NCI-H748 (cell line): ENCODE data around the gene OBP2B.
"Not testable (repeated sequence)": the region's sequence is repeated elsewhere in the genome, so short reads cannot be mapped to it uniquely, and the experiment has no call there.

Experiments used
- DNase-seq: peaks from one replicate; lab custom pipeline; 2025; ENCODE audit not compliant: unreplicated experiment; lab: John Stamatoyannopoulos, UW

OBP2B gene, protein sequence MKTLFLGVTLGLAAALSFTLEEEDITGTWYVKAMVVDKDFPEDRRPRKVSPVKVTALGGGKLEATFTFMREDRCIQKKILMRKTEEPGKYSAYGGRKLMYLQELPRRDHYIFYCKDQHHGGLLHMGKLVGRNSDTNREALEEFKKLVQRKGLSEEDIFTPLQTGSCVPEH

DNA sequence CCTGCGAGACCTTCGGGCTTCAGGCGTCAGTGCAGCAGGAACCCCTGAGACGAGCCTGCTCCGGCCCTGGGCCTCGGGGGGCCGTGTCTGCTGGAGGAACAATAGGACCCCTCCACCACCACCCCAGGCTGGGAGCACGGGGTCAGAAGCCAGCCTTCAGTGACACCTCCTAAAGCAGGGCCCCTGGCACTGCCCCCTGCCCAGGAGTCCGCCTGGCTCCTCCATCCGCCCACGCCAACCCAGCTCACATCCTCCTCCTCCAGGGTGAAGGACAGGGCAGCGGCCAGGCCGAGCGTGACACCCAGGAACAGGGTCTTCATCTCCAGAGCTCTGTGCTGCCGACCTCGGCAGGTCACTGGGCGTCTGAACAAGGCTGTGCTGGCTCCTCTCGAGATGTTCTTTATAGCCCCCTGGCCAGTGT, at the start of gene OBP2B:
OBP2B (minus strand) TSS at position 371 of the 421 bp plus-strand sequence; CDS start at position 320, 51 bp downstream.
- DNase-seq, result not testable (repeated sequence)

DNA sequence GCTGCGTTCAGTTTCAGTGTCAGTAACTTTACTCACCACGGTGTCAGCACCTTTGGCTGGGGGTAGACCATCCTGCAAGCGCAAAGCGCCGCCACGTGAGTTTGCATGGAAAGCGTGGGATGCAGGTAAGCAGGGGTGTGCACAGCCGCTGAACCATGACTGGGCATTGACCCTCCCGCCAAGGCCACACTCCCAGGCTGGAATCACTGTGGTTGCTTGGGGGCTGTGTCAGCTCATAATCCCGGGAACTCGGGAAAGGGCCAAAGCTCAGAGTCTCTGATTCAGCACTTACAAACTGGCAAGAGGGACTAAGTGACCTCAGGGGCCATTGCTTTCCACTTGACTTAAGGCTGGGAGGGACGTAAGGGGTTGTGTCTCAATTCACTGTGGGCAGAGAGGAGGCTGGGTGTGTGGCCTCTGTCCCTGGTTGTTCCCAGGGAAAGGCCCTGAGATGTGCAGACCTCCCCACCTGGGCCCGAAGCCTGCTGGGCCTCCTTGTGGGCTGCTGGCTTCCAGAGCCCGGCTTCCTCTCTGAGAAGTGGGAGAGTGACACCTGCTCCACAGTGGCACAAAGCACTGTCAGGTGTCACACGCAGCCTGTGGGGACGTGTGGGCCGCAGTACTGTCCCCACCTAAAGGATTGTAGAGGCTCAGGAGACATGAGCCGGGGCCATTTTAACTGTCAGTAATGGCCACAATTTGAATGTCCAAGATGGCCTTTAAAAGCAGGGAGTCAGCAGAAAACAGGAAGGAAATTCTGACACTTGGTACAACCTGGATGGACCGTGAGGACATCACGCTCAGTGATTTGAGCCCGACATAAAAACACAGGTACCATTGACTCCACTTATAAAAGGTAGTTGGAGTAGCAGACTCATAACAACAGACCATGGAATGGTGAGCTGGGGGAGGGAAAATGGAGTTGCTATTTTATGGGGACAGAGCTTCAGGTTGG, 49.3 kb upstream of the OBP2B start:
- no peak for DNase-seq

DNA sequence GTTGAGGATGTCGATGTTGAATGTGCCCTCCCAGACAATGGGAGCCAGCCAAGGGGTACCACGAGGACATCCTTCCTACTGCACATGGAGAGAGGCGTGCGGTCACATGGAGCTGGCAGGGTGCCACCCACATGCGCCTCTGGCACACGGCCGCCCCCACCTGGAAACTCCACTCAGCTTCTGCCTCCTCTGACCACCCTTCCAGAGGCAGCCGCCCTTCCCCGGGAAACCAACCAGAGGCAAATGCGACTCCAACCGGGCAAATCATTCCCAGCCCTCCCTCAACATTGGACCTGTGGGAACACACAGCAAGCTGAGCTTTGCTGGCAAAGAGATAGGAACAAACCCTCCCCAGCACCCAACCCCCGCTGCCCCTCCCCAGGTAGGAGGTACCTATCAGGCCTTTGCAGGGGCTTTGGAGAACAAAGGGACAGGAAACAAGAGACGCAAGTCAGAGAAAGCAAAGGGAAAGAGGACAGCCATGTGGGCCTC, 48.5 kb upstream of the OBP2B start:
- DNase-seq, result no peak

DNA sequence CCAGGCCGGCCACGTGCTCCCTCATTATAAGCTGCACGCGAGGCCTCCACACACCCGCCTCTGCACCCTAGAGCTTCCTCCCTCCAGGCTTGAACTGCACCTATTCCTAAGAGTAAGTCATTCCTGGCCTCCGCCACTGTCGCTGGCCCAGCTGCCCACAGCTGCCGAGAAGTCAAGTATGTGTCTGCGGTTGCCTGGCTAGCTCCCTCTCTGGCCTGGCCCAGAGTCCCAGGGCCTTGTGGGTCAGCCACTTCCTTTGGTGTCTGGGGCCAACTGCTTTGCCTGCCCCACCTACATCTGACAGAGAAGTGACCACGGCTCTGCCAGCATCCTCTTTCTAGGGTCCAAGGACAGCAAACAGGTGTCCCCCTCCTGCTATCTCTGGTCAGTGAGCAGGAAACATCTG, 47.6 kb upstream of the OBP2B start:
- DNase-seq, result no peak

DNA sequence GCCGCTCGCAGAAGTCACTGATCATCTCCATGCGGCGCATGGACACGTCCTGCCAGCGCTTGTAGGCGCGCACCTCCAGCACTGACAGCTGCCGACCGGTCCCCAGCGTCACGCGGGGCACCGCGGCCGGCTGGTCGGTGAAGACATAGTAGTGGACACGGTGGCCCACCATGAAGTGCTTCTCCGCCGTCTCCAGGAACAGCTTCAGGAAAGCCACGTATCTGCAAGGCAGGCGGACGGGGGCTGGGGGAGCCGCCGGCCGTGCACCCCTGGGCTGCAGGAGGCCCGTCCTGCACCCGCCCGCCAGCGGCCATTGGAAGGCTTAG, 47.0 kb upstream of the OBP2B start:
- DNase-seq, result no peak

DNA sequence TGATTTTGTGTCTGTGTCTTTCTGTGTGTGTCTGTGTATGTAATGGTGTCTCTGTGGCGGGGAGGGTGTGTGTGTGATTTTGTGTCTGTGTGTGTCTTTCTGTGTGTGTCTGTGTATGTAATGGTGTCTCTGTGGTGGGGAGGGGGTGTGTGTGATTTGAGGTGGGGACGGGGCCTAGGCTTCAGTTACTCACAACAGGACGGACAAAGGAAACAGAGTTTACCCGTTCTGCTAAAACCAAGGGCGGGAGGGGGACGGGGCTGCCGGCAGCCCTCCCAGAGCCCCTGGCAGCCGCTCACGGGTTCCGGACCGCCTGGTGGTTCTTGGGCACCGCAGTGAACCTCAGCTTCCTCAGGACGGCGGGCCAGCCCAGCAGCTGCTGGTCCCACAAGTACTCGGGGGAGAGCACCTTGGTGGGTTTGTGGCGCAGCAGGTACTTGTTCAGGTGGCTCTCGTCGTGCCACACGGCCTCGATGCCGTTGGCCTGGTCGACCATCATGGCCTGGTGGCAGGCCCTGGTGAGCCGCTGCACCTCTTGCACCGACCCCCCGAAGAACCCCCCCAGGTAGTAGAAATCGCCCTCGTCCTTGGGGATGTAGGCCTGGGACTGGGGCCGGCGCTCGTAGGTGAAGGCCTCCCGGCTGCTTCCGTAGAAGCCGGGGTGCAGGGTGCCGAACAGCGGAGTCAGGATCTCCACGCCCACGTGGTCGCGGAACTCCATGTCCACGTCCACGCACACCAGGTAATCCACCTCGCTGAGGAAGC, 46.5 kb upstream of the OBP2B start:
- no peak for DNase-seq

DNA sequence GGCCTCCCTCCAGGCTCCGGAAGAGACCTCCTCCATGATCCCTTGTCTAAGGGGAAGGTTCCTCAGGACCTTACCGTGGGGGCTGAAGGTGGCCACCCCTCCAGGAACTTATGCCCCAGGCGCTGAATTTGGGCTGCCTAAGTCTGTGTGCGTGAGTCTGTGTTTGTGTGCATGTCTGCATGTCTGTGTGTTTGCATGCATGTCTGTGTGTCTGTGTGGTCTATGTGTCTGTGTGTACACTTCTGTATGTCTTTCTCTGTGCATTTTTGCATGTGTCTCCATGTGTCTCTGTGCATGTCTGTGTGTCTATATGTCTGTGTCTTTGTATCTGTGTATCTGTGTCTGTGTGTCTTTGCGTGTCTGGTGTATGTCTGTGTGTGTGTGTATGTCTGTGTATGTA, 45.4 kb upstream of the OBP2B start:
- no peak for DNase-seq

DNA sequence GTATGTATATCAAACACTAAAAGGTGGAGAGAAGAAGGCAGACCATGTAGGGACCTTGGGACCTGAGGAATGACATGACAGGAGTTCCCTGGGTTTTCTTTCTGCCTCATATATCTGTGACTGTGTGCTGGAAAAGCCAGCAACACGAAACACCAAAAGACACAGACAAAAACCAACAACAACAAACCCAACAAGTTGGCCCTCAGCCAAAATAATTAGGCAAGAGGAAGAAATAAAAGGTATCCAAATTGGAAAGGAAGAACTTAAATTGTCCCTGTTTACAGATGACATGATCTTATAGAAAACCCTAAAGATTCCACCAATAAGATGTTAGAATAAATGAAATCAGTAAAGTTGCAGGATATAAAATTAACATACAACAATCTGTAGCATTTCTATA, 44.2 kb upstream of the OBP2B start:
- DNase-seq, result peak; percentile 14

DNA sequence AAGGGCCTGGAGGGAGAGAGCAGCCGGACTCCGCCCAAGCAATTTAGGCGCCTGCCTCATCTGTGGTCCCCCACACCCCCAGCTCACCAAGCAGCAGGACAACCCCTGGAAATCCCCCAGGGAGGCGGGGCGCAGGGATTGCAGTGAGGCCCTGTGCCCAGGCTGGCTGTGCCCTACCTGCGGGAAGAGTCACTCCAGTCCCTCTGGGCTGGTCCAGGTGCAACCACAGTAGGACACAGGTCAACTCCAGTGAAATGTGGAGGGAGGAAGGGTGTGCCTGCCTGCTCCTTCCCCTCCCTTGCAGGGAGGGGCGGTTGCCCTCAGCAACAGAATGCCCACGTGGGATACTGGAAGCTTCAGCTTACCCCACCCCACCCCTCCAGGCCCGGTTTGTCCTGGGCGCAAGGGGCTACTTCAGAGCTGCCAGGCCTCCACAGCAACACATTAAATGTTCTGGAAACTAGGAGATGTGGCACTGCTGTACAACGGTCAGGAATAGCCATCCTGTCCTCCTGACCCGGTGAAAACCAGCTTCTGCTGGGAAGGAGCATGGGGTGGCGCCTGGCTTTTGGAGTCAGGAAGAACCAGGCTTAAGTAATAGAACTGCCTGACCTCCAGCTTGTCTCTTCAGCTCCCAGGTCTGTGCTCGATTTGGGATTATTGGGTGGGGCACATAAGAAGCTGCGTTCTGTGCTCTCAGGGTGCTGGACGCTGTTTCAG, 43.4 kb upstream of the OBP2B start:
- DNase-seq, result peak; percentile 51

DNA sequence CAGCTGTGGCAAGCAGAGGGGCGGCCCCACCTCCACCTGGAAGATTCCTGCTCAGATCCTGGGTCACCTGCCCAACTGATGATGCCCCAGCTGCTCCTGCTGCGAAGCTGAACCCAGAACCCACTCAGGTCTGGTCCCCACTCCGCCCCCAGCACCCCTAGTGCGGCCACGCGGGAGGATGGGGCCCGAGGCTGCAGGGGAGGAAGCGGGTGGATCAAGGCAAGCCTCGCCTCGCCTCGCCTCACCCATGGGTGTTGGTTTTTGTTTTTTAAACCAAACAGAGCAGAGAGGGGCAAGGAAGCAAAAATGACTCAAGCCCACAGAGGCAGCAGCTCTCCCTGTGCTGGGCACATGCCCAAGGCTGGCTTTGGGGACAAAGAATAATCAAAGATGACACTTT, 42.7 kb upstream of the OBP2B start:
- DNase-seq, result no peak

DNA sequence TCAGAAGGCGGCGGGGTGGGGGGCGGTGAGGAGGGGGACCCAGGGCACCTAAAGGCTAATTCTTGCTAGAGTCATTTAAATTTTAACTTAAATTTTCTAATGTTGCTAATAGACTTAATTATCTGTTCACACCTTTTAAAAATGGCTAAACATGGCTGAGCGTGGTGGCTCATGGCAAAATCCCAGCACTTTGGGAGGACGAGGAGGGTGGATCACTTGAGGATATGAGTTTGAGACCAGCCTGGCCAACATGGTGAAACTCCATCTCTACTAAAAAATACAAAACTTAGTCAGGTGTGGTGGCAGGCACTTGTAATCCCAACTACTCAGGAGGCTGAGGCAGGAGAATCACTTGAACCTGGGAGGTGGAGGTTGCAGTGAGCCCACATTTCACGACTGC, 42.2 kb upstream of the OBP2B start:
- DNase-seq, result not testable (repeated sequence)

DNA sequence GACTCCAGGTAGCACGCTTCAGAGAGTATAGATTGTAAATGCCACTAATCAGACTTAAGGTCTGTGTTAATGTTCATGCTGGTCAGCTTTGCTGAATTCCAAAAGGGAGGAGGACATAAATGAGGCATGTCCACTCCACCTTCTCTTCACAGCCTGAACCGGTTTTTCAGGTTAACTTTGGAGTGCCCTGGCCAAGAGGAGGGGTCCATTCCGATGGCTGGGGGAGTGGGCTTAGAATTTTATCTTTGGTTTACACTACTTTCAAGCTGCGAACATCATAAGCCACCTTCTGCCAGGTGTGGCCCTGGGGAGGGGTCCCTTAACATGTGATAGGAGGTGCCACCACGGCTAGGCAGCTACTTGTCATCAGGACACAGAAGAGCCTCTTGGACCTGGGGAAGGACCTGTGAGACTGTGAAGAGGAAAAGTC, 41.7 kb upstream of the OBP2B start:
- peak; percentile 66 for DNase-seq

DNA sequence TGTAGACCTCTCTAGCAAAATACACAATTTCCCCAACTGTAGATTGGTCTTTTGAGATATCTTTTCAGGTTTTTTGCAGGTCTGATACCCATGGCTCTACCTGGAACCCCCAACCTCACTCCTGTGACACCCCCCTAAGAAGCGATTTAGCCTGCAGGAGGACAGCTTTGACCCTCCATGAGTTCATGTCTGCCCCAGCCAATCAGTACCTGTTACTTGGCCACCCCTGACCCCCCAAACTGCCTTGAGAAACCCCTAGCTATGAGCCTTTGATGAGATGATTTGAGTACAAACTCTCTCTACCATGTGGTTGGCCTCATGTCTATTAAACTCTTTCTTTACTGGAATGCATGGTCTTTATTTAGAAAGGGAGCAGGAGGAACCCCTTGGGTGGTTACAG, 40.3 kb upstream of the OBP2B start:
- no peak for DNase-seq

DNA sequence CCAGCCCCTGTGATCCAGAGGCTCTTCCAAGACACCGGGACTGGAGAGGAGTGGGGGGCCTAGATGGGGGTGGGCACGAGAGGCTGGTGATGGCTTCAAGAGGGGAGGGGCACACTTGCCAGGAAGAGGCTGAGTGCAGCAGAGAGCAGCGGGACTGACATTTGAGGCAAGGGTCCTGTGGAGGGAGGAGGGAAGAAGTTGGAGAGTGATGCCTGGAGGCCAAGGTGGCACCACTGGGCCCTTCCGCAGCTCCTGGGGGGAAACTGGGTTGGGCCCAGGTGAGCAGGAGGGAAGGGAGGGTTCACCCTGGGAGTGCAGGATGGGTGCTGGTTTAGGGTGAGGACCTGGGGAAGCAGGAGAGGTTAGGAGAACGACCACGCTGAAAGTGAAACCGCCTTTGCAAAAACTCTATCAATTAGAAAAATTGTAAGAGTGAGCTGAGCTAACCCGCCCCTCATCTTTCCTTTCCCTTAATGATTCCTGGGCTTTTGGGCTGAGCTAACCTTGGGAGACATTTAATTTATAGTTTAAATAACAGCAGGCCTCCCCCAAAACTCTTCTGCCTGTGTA, 39.8 kb upstream of the OBP2B start:
- DNase-seq, result no peak

DNA sequence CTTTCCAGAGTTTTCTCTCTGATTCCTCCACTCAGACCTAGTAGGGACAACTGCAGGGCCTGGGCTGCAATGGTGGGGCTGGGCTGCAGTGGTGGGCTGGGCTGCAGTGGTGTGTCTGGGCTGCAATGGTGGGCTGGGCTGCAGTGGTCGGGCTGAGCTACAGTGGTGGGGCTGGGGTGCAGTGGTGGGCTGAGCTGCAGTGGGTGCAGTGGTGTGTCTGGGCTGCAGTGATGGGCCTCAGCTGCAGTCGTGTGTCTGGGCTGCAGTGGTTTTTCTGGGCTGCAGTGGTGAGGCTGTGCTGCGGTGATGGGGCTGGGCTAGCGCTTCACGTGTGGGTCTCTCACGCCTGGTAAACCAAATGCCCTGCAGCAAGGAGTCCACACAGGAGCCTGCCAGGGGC, 38.6 kb upstream of the OBP2B start:
- no peak for DNase-seq

DNA sequence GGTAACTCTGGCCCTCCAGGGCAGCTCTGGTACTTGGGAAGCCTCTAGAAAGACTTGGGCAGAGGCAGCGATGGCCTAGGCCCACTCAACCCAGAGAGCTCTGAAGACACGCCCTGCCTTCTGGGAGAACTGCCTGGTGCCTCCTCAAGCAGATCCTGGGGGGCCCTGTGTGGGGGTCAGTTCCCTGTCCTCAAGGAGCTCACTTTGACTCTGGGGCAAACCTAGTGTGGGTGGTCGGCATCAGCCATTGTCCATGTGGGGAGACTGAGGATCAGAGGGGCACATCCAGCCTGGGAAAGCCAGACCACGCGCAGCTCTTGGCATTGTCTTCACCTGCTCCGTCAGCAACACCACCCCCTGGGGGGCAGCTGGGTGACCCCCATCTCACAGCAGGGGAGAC, 37.9 kb upstream of the OBP2B start:
- DNase-seq, result no peak

DNA sequence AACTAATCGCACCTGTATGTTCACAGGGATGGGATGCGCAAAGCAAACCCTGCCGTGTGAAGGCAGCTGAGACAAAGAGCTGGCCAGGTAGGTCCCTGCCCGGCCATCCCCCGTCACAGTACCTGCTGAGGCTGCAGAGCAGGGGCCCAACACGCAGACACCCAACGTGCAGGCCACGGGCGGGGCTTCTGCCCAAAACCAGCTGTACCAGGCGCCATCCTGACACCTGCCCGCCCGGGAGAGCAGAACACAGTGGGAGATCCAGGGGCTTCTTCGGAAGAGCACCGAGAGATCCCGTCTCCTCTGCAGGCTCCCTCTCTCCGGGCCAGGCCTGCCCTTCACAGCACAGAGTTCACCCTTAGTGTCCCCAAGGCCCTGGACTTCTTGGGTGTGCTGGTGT, 37.5 kb upstream of the OBP2B start:
- DNase-seq, result no peak

DNA sequence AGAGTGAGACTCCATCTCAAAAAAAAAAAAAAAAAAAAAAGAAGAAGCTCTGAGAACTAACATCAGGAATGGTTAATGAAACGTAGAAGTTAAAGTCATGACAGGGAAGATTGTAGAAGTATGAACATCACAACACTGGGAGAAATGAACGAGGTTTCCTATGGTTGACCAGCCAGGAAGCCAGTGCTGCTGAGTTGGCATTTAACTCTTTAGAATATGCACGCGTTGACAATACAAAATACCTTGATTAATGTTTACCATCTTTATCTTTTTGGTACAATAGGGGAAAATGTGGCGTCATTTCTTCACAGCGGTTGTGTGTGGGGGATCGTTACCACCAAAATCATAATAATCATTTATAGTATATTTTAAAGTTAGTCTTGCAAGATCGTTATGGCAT, 33.9 kb upstream of the OBP2B start:
- no peak for DNase-seq

DNA sequence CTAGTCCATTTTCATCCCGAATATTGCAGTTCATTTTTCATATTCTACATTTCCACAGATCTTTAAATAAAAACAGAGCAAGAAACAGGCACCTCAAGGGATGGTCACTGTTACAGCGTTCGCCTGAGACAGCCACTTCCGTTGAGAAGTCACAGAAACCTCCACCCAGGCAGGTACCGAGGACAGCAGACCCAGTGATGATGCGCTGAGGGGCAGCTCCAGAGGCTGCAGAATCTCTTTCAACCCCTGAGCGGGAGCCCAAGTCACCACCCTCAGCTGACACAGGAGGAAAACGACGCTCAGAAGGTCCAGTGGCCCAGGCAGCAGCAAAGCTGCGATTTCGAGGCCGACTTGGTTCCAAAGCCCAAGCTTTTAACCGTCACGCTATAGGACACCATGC, 33.2 kb upstream of the OBP2B start:
- DNase-seq, result no peak

DNA sequence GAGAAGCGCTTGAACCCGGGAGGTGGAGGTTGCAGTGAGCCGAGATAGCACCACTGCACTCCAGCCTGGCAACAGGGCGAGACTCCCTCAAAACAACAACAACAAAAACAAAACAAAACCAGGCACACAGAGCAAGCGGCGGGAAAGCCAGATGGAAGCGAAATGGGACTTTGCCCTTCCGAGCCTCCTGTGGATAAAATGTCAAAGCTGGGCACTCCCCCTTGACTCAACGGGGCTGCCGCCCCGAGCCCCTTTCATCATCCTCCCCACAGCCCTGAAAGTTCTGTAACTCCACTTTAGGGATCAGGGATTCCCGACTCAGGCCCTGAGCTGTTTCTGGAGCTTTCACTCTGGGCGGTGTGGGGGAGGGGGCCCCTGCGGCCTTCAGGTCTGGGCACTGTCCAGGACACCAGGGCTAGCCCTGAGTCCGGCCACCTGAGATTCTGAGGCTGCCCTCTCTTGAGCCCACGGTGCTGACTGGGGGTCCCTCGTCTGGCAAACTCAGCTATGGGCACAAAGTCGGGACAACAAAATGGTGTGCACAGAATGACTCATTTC, 30.6 kb upstream of the OBP2B start:
- no peak for DNase-seq
